Measurements from ENCODE around the gene PRRT4.

The PRRT4 gene

DNA sequence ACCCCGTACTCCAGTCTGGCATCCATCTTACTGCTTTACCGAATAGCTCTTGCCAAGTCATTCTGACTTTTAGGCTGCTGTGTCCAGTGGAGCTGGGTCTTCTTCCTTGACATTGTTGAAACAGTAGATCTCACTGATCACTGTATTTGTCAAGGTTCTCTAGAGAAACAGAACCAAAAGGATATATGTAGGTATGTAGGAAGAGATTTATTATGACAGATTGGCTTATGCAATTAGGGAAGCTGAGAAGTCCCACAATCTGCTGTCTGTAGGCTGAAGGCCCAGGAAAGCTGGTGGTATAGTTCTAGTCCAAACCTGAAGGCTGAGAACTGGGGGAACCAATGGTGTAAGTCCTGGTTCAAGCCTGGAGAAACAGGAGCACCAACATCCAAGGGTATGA is 12.1 kb upstream of the PRRT4 start:
- no peak for DNase-seq

DNA sequence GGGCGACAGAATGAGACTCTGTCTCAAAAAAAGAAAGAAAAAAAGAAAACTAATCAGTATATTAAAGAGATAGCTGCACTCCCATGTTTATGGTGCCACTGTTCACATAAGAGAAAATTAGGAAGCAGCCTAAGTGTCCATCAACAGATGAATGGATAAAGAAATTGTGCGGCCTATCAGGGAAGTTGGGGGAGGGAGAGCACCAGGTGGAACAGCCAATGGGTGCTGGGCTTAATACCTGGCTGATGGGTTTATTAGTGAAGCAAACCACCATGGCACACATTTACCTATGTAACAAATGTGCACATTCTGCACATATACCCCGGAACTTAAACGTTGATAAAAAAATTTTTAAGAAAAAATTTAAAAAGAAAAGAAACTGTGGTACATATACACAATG is 9.0 kb upstream of the PRRT4 start:
- no peak for DNase-seq

DNA sequence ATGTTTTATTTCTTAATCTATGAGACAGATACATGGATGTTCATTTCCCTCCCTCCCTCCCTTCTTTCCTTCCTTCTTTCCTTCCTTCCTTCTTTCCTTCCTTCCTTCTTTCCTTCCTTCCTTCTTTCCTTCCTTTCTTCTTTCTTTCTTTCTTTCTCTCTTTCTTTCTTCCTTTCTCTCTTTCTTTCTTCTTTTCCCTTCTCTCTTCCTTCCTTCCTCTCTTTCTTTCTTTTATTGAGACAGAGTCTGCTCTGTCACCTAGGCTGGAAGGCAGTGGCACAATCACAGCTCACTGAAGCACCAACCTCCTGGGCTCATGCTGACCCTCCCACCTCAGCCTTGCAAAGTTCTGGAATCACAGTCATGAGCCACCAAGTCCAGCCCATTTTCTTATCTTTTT is 5.5 kb upstream of the PRRT4 start:
- no peak for DNase-seq

DNA sequence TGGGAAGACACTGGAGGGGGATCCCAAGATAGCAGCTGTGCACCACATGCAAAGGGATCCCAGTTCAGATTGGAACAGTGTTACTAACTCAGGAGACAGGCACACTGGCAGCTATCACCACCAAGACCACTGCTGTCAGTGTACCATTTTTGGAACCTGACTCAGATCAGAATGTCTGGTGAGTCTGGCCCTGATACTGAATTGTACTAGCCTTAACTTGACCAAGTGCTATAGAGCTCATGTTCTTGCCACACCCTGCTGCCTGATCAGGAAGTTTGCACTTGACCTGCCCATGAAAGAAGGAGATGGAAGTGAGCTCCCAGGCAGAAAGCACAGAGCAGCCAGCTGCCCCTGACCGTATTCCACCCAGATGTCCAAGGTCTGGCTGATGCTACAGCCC is 4.8 kb upstream of the PRRT4 start:
- no peak for DNase-seq

DNA sequence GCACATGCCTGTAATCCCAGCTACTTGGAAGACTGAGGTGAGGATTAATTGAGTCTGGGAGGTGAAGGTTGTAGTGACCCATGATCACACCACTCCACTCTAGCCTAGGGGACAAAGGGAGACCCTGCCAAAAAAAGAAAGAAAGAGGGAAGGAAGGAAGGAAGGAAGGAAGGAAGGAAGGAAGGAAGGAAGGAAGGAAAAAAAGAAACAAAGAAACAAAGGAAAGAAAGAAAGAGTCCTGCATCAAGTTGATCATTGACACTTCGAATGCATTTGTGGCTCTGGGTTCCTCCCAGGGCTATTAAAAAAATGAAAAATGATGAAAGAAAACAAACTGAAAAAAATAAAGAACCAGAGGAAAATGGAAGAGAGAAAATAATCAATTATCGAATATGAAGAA is 3.9 kb upstream of the PRRT4 start:
- no peak for DNase-seq

DNA sequence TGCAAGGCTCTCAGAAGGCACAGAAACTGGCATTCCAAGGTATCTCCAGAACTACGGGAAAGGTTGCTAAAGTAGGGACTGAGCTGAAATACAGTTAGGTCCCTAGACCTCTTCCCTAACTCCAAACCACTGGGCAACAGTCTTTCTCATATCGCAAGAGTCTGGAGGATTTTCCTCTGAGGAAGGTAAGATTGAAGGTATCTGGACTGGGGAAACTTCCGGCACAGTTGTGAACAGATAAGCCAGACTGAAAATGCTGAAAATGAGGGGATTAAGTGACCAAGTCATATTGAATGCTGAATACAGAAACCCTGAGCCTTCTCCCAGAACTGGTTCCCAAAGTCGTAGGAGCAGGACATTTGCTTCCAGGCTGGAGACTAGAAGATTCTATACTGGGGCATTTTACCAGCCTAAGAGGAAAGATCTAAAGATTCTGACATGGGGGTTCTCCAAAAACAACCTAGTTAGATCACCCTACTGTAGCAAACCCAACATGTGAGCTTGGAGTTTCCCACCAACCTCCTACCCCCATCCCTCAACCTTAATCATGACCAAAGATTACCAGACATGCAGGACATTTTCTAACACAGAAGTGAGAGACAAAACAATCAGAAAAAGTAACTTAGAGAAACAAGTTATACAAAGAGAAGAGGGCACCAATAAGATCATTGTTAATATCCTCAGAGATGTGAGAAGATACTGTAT is 2.8 kb upstream of the PRRT4 start:
- DNase-seq = no peak

DNA sequence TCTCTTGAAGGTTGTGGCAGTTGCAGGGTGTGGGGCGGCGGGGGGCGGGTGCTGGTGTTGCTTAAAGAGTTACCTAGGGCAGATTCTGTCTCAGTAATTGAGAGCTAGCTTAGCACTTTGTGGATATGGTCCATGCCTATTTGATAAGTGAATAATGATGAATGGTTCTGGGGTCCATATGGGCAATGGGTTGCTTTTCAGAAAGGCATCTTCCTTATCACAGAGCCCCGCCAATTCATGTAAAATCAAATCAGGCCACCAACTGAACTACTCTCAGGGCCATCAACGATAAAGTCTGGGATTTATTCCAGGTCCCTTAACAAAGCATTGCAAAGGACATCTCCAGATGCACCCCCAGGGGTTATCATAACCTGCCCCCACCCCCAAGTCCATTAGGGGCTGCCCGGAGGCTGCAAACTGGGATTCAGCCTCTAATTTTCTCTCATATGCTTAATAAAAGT is 1.8 kb upstream of the PRRT4 start:
- no peak for DNase-seq

DNA sequence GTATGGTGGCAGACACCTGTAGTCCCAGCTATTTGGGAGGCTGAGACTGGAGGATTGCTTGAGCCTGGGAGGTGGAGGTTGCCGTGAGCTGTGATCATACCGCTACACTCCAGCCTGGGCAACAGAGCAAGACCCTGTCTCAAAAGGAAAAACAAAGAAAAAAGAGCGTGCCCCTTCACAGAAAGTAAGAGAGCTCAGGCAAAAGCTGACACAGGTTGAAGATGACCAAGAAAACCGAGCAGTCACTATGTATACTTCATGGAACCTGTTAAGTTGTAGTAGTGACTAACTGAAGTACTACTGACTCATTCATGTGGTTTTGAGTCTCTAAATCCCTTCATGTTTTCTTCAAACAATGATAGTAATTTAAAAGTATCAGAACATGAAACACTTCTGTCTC is 1.2 kb upstream of the PRRT4 start:
- DNase-seq = no peak

DNA sequence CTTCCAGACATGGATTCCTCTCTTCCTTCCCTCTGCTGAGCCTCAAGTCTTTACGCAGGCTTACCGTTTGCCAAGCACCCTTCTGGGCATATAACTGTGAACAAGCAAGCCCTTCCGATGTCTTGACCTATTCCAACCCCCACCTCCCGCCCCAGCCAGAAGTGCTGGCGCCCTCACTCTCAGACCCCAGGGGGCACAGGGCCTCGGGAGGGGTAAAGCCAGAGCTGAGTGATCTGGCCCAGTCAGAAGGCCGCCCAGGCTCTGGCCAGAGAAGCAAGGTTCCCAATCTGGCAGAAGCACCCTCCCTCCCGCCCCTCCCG is 1.2 kb downstream of the PRRT4 start:
- no peak for DNase-seq

DNA sequence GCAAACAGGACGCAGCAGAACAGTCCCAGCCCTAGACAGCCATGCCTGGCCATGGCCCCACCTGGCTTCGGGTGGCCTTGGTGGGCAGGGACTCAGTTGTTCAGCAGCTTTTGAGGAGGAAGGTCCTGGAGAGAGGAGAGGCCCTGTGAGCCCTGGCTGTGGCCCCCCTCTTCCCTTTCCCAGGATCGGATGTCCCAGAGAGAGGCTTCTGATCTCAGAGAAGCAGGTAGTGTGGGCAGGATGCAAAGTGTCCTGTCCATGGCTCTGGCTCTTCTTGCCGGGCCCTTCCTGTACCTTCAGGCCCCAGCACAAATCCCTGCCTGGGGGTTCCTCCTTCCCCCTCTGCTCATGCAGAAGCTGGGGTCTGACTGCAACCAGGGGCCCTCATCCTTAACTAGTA is 1.6 kb downstream of the PRRT4 start:
- DNase-seq = no peak

DNA sequence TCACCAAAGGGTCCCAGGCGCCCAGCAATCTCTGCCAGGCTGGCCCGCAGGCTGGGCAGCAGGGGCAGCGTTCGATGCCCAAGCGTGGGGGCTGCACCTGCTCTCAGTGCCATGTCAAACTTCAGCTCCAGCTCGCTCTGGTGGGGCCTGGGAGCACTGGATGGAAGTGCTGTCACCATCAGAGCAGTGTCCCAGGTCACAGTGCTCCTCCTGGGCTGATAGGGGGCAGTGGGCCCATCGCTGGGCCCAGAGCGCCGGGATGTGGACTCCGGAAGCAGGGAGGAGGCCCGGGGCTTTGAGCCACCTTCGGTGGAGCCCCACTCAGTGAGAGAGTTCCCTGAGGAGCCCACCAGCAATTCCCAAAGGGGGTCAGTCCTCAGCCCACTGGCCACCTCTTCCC is 2.2 kb downstream of the PRRT4 start:
- no peak for DNase-seq

DNA sequence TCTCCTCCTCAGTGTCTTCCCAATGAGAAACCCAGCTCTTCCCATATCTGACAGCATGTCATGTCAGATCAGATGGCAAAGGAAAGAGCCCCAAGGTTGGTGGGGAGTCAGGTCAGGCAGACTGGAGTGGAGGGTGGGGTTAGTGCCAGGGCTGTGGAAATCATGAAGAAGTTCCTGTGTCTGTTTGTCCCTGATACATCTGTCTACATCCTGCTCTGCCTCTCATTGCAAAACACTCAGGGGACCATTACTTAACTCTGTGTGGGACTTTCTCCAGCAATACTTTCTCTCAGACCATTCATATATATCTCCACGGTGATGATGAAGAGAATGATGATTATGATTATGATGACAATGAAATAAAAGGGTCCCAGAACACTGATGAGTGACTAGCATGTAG is 3.3 kb downstream of the PRRT4 start:
- DNase-seq = peak; percentile 80

DNA sequence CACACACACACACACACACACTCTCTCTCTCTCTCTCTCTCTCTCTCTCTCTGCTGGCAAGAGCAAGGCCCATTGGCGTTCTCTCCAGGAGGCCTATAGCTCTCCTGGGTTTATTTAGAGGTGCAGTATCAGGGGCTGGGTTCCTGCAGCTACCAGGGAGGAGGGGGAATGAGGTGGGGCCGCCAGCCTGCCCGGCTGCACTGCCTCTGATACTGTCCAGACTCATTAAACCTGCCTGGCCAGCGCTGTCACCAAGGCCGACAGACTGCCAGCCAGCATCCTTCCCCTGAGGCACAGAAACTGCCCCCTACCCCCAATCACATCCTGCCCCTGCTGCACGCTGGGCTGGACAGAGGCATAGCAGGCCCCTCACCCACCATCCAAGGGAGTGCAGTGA is 4.3 kb downstream of the PRRT4 start:
- no peak for DNase-seq

DNA sequence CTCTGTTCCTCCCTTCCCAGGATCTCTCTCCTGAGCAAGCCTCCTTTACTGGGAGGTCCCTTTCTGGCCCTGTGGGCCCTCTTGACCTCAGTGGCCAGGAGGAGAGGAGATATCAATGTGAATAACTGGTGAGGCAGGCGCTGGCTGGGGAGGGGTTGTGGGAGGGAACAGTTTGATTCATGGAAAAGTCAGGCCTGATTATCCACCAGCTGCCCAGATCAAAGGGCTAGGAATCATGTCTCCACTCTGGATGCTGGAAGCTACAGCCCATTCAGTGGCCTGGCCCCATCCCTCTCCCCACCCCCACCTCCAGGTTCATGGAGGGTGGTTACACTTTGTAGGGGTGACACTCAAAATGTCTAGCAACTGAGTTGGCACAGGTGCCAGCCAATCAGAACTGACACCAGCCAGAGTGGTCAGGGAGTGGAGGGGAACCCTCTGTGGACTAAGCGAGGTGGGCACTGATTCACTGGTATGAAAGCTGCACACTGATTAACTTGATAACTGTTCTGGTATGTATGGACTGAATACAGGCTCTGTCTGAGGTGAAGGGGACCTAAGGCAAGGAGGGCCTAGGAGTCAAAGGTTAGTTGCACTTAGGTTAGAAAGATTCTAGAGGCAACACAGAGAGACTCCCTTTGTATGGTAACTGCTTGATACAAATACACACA is 4.8 kb downstream of the PRRT4 start:
- DNase-seq = no peak

DNA sequence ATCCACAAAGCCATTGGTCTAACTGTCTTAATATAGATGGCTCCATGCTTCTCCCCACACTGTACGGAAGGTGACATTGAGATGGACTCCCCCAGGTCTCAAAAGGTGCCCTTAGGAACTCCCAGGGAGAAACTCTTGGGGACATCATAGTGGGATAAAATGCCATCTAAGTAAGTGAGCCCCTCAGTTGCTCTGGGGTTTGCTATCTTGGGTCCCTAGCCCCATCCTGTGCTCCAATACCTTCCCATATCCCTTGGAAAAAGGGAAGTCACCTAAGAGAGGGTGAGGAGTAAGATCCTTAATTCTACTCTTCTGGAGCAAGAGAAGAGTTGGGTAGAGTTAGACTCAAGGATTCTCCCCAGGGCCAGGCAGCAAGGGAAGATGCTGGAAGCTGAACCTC is 7.9 kb downstream of the PRRT4 start:
- no peak for DNase-seq

DNA sequence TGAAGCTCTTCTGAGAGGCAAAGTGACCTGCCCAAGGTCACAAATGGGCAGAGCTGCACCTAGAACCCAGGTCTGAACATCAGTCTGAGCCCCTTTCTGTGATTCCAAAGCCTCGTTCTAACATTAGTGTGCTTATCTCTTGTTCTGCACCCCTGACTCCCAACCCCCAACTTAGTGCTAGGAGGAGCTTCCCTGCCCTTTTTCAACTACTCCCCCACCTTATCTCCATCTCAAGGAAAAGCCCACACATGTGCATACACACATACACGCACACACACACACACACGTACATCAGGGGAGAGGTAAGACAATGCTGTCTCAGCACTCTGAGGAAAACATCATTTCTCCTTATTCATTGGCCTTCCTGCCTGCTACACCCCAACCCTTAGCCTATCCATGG is 8.3 kb downstream of the PRRT4 start:
- DNase-seq = no peak

DNA sequence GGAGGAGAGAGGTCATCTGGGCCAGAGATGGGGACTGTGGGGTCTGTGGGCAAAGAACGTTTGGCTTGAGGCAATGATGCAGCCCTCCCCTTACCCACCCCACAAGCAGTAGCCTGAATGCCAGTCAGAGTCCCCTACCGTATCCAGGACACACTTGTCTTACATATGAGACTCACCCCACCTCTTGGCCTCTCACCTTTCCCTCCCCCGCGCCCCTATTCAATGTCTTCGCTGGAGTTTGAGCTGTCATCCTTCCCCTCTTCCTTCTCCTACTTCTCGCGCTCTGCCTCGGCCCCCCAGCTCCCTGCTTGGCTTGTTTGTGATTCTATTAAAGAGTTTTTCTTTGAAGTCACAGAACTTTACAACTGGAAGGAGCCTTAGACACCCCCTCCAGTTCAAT is 8.9 kb downstream of the PRRT4 start:
- no peak for DNase-seq

DNA sequence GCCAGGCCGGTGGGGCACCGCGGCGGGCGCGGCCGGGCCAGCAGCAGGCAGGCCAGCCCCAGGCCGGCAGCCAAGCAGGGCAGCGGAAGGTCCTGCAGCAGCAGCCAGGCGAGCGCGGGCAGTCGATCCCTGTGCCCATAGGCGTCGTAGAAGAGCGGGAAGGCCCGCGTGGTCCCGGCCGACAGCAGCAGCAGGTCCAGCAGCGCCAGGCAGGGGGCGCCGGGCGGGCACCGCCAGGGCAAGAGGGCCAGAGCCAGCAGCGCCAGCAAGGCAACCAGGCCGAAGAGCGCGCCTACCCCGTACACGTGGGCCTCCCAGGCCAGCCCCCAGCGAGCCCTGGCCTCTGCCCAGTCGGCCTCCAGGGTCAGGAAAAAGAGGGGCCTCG is 9.3 kb downstream of the PRRT4 start:
- DNase-seq = no peak

DNA sequence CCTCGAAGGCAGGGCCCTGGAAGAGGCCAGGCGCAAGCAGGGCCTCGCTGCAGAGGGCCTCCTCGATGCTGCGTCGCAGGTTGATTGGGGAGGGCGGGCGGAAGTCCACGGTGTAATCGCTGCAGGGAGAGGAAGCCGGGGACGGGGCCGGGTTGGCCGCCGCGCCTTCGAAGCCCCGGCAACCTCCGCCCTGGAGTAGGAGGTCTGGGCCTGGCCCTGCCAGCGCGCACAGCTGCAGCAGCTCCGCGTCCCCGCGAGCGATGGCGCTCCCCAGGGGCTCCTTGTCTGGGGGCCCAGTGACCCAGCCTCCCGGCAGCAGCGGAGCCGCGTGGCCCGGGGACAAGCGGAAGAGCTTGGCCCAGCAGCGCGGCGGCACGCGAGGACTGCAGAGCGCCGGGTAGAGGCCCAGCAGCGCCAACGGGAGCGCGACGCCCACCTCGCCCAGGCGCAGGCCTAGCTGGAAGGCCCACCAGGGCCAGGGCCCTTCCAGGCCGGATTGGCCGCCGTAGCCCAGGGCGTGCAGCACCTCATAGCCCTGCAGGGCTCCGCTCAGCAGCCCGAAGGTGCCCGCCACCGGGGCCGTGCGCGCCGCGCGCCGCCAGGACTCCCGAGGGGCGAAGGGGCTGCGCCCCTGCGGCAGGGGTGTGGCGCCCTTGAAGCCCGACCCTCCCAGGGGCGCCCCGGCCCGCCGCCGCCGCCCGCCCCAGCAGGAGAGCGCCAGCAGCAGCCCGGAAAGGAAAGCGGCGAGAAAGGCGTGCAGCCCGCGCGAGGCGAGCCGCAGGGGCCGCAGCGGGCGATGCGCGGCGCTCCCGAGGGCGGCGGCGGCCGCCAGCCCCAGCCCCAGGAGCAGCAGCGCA is 10.0 kb downstream of the PRRT4 start:
- DNase-seq = no peak

DNA sequence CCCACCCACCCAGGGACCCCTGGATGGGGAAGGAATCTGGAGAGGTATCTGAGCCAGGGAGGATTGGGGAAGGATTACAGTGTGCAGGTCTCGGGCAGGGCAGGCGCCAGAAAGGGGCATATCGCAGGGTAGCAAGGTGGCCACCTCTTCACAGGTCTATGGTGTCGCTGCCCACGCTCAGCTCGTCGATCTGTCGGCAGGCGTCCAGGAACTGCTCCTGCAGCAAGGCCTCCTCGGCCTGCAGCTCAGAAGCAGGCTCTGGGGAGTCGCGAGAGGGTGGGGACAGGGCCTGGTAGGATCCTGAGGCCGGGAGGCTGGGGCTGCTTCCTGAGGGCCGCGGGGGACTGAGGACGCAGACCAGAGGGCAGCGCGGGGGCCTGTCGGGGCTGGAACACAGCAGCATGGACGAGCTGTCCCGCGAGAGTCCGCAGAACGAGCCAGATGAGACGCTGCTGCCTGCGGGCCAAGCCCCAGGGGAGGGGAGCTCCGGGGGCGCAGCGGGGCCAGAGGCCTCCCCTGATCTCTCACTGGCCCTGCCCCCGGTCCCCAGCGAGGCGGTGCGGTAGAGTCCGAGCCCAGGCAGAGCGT is 10.7 kb downstream of the PRRT4 start:
- DNase-seq = no peak

DNA sequence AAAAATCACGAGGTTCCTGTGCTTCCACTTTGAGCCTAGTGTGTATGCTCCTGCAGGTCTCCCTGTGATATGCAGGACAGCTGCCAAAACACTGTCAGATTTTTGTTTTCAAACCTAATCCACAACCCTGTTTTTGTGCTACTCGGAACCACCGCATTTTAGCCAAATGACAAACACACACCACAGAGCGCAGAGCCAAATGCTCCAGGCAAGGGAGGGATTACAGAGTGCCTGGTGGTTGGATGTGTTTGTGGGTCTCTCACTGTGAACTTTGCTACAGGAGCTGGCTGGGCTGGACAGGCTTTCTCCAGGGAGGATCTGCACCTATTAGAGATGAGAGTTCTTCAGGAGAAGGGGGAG is 12.0 kb downstream of the PRRT4 start:
- DNase-seq = no peak

DNA sequence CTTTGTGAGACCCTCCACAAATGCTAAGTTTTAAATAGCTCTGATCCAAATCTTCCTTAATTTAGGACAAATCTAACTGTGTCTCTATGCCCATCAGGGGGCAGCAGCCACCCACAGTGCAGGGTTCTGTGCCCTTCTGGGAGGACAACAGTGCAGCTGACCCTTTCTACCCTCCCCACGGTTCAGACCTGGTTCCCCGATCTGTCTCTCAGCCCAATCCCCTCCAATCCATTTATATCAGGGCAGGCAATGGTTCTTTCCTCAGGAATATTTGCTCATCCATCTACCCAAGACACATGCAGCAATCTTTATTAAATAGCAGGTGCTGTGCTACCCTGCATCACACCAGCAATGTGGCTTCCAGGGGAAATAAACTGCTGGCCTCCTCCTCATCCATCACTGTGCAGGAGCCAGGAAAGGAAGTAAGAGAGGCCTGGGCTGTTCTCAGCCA is 13.8 kb downstream of the PRRT4 start:
- DNase-seq = no peak

DNA sequence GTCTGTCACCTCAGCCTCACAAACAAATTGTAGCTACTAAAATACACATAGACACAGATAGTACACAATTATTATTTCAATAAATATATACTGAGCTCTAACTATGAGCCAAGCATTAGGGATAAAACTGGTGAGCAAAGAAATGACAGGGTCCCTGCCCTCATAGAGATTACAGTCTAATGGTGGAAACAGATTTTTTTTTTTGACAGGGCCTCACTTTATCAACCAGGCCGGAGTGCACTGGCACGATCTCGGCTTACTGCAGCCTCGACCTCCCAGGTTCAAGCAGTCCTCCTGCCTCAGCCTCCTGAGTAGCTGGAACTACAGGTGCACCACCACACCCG is 17.1 kb downstream of the PRRT4 start:
- DNase-seq = no peak

Measured in GF-D8 (cell line).